ENCODE data around the gene JAK2. TPM values are rescaled to one million over a fixed set of nuclear protein-coding genes. Genes with fewer than 3 reads are reported as not detected.

The JAK2 gene
- total and polyA plus RNA-seq, 12 donors = 2.3 to 95.6 (median 32.9) TPM

GRCh38 chr9:4984171-4984620 is 876 bp upstream of the JAK2 start:
- no peak for TF ChIP-seq CTCF (IDR thresholded peaks at IDR 0.05)
- H3K27ac ChIP-seq = peak overlapping the region; percentile 92 to 99 (median 98)
- DNase-seq = no peak
- peak; percentile 2 to 53 (median 36) for ATAC-seq
- peaks cover 0 to 69% (median 37%) of the 10 kb centered on the region in 9 donors for H3K4me1 ChIP-seq
- H3K27me3 ChIP-seq = no peaks in the 10 kb centered on the region
- 7% methylated on average over 25 of the region's 25 CpGs for WGBS, 2 donors
- no peaks in the 10 kb centered on the region for H3K9me3 ChIP-seq
- peak overlapping the region; percentile 70 to 95 (median 84) for H3K4me3 ChIP-seq
- peaks cover 0 to 15% (median 0%) of the 10 kb centered on the region in 9 donors for H3K36me3 ChIP-seq
- intact Hi-C loops (cut with DNase I) = loop anchor here in 8 of 10 donors (2.0 to 10.0 kb wide), 11 partner anchors 49 to 611 kb away; partner anchors contain the start of genes RCL1 (in 7 of the 8), PLGRKT (in 1 of the 8), PLPP6 (in 1 of the 8) and SPATA6L (in 1 of the 8)

GRCh38 chr9:4985386-4986266 is 554 bp downstream of the JAK2 start:
- peak in 3 of 8 donors; percentile 3 to 26 (median 5) for ATAC-seq
- peak; percentile 20 to 35 for DNase-seq
- Histone ChIP-seq H3K4me3 (peak overlapping the region; percentile 70 to 95 (median 84)), H3K36me3 (peaks cover 0 to 30% (median 0%) of the 10 kb centered on the region in 9 donors), H3K27ac (peak overlapping the region; percentile 92 to 99 (median 98)), H3K27me3 (no peaks in the 10 kb centered on the region), H3K9me3 (no peaks in the 10 kb centered on the region), H3K4me1 (peaks cover 0 to 72% (median 38%) of the 10 kb centered on the region in 9 donors)
- intact Hi-C loops (cut with DNase I) = loop anchor here (1.0 to 10.0 kb wide), 18 partner anchors 48 to 642 kb away; partner anchors contain the start of genes RCL1 (in 7 of the 10), PLGRKT (in 2 of the 10), PLPP6 (in 1 of the 10) and RIC1 (in 1 of the 10)
- 0 to 1% methylated on average over 41 to 42 of the region's 42 CpGs for WGBS, 2 donors
- peak in 1 of 9 donors; percentile 10 for TF ChIP-seq CTCF (IDR thresholded peaks at IDR 0.05)

- intact Hi-C loops (cut with DNase I) = loop anchor here (1.0 to 10.0 kb wide), 17 partner anchors 49 to 641 kb away; partner anchors contain the start of genes RCL1 (in 6 of the 10), PLGRKT (in 2 of the 10), PLPP6 (in 1 of the 10) and RIC1 (in 1 of the 10)
- no peak for ATAC-seq
- Histone ChIP-seq H3K27ac (peak overlapping the region in 9 of 10 donors; percentile 94 to 99 (median 99)), H3K4me1 (peaks cover 0 to 69% (median 38%) of the 10 kb centered on the region in 9 donors), H3K4me3 (peak overlapping the region; percentile 70 to 95 (median 84)), H3K27me3 (no peaks in the 10 kb centered on the region), H3K9me3 (no peaks in the 10 kb centered on the region), H3K36me3 (peaks cover 0 to 34% (median 0%) of the 10 kb centered on the region in 9 donors)
- DNase-seq = no peak
- WGBS, 2 donors = 9 to 15% methylated on average over 3 of the region's 3 CpGs
- no peak for TF ChIP-seq CTCF (IDR thresholded peaks at IDR 0.05)
These were observed 1.2 kb downstream of the JAK2 start for GRCh38 chr9:4986296-4986695.

- no peak for TF ChIP-seq CTCF (IDR thresholded peaks at IDR 0.05)
- H3K27me3 ChIP-seq = no peaks in the 10 kb centered on the region
- peaks cover 0 to 39% (median under 1%) of the 10 kb centered on the region in 9 donors for H3K36me3 ChIP-seq
- ATAC-seq (no peak), DNase-seq (no peak)
- WGBS, 2 donors = 87 to 90% methylated on average over 4 of the region's 4 CpGs
- intact Hi-C loops (cut with DNase I) = loop anchor here (1.0 to 10.0 kb wide), 17 partner anchors 49 to 641 kb away; partner anchors contain the start of genes RCL1 (in 6 of the 10), PLGRKT (in 2 of the 10), PLPP6 (in 1 of the 10) and RIC1 (in 1 of the 10)
- H3K4me1 ChIP-seq = peaks cover 0 to 69% (median 38%) of the 10 kb centered on the region in 9 donors
- no peaks in the 10 kb centered on the region for H3K9me3 ChIP-seq
- H3K27ac ChIP-seq = peak overlapping the region in 2 of 10 donors; percentile 99
- peak overlapping the region in 8 of 10 donors; percentile 70 to 95 (median 84) for H3K4me3 ChIP-seq
These were observed 1.7 kb downstream of the JAK2 start for GRCh38 chr9:4986783-4987182.

Data from heart right ventricle (tissue), 16 donors.